Astrocyte of the cerebellum (primary cell): ENCODE measurements around the gene TNFAIP2.

Source experiments
- DNase-seq: peaks from one replicate; pipeline ENCODE4 v3.0.0-alpha.2; 2011; ENCODE audit warnings: low read depth
- H3K4me3 ChIP-seq: 2 replicates; pipeline ENCODE4 v1.5.1; 2011; ENCODE audit warnings: mild to moderate bottlenecking, low read depth, low read length, moderate library complexity
- CTCF ChIP-seq: IDR thresholded peaks from 2 replicates; pipeline ENCODE4 v1.5.1; 2012; ENCODE audit warnings: low read length, low read depth, moderate library complexity, mild to moderate bottlenecking; ENCODE audit errors: missing control alignments
- in situ Hi-C: cut with HindIII; loops from 2 replicates; pipeline ENCODE4 v1.10.0; 2017; ENCODE audit warnings: low sequenced_read_pairs

The TNFAIP2 gene

DNA sequence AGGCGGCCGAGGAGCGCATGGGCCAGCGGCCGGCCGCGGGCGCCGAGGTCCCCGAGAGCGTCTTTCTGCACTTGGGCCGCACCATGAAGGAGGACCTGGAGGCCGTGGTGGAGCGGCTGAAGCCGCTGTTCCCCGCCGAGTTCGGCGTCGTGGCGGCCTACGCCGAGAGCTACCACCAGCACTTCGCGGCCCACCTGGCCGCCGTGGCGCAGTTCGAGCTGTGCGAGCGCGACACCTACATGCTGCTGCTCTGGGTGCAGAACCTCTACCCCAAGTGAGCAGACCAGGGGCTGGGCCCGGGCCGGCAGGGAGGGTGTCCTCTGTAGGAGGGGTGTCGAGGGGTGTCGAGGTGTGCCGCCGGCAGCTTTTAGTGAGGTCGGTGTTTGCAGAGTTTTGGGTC is 4.1 kb downstream of the TNFAIP2 start:
- DNase-seq, result no peak
- in situ Hi-C loops, result no loop called here
- H3K4me3 ChIP-seq, result no peak overlapping the region
- no peak for TF ChIP-seq CTCF

DNA sequence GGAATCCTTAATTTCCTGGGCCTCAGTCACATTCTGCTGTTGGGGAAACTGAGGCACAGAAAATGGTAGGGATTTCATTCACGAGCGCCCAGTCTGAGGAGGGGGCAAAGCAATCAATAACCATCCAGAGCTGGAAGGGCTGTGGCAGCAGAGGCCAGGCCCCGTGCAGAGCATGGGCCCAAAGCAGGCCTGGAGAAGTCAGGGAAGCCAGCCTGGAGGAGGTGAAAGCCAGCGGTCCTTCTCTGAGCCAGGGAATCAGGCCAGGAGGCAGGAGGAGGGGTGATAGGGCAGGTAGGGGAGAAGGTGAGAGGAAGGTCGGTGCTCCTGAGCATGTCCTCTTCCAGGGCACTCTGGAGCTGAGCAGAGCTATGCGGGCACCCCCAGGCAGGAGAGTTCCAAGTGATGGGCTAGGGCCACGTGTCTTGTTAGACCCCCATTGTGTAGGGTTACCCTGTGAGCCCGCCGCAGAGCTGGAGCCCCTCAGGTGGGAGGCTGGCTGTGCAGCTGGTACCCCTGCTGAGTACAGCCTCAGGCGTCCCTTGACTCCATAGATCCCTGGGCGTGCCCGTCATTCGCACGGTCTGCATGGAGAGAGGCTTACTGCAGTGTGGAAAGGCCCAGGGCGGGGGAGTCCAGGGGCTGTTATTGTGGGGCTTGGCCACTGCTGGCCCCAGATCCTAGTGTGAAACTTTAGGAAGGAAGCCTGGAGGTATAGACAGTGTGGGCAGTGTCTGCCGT is 4.8 kb downstream of the TNFAIP2 start:
- no peak for TF ChIP-seq CTCF
- DNase-seq, result no peak
- H3K4me3 ChIP-seq, result no peak overlapping the region
- in situ Hi-C loops, result no loop called here

DNA sequence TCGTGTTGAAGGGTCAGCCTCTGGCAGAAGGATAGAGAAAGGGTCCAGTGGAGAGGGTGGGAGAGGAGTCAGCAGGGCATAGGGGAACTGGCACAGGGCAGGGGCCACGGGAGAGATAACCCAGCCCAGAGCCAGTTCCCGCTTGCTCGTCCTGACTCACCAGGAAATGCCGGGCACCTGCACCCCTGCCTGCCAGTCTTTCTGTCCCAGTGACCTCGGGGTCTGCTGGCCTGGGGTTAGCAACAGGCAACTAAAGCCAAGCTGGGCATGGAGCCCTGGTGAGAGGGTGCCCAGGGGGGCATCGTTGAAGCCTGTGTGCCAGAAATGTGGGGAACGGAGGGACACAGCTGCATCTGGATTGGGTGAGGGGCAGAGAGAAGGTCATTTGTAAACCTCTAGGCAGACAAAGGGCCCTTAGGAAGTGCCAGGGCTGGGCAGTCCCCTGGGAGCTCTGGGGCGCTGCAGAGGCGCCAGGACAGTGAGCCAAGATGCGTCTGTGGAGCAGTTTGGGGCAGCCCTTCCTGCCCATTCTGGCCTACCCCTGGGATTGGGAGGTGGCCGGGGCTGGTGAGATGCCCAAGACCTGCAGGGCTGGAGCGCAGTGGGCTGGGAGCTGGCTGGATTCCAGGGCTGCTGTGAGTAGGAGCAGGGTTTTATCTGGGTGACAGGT is 5.5 kb downstream of the TNFAIP2 start:
- no peak for DNase-seq
- H3K4me3 ChIP-seq, result no peak overlapping the region
- in situ Hi-C loops, result no loop called here
- no peak for TF ChIP-seq CTCF

- in situ Hi-C loops, result no loop called here
These were observed 6.2 kb downstream of the TNFAIP2 start for GRCh38 chr14:103129301-103130016.

GRCh38 chr14:103130017-103130764 is 6.9 kb downstream of the TNFAIP2 start:
- in situ Hi-C loops, result no loop called here
- no peak overlapping the region for H3K4me3 ChIP-seq
- TF ChIP-seq CTCF, result no peak
- DNase-seq, result no peak

More at GRCh38 chr14:103129301-103130016, 6.2 kb downstream of the TNFAIP2 start:
- TF ChIP-seq CTCF, result no peak
- H3K4me3 ChIP-seq, result no peak overlapping the region
- no peak for DNase-seq

GRCh38 chr14:103130965-103131364 is 7.7 kb downstream of the TNFAIP2 start:
- in situ Hi-C loops, result no loop called here
- DNase-seq, result peak; percentile 63
- no peak overlapping the region for H3K4me3 ChIP-seq
- TF ChIP-seq CTCF, result no peak
